HepG2 (cell line): ENCODE measurements around the gene DPH7. TPM values are rescaled to one million over a fixed set of nuclear protein-coding genes. Genes with fewer than 3 reads are reported as not detected.

Experiments
- AHDC1 ChIP-seq: sonication (generic); formaldehyde crosslinking; IDR thresholded peaks from 2 replicates; pipeline ENCODE4 v1.5.1; 2020; ENCODE audit warnings: mild to moderate bottlenecking, missing genetic modification reagents, borderline replicate concordance
- CCAR2 ChIP-seq: fragments of 200-400 bp; formaldehyde crosslinking; optimal IDR thresholded peaks from 2 replicates; pipeline ENCODE3; 2018; ENCODE audit warnings: low read depth, mild to moderate bottlenecking, low read length, moderate library complexity
- HOXA5 ChIP-seq: sonication (generic); formaldehyde crosslinking; IDR thresholded peaks from 2 replicates; pipeline ENCODE4 v1.4.0; 2020; ENCODE audit warnings: missing genetic modification reagents
- KDM3A ChIP-seq: IDR thresholded peaks from 2 replicates; pipeline ENCODE4 v1.6.1; 2018; ENCODE audit warnings: low read depth, missing compliant biosample characterization
- NFE2 ChIP-seq: sonication (generic); formaldehyde crosslinking; IDR thresholded peaks from 2 replicates; pipeline ENCODE4 v1.4.0; 2020; ENCODE audit warnings: missing genetic modification reagents
- NFRKB ChIP-seq: fragments of 450-650 bp; IDR thresholded peaks from 2 replicates; pipeline ENCODE4 v1.6.1; 2017
- PHF8 ChIP-seq: sonication (generic); formaldehyde crosslinking; IDR thresholded peaks from 2 replicates; pipeline ENCODE4 v1.5.0; 2020; ENCODE audit warnings: missing genetic modification reagents
- REST ChIP-seq, 2 experiments: IDR thresholded peaks; 2 replicates each; pipeline ENCODE4 v1.6.1; 2011 to 2012; ENCODE audit warnings: low read length in 2 of 2, borderline replicate concordance in 1 of 2, low read depth in 1 of 2, mild to moderate bottlenecking in 1 of 2, moderate library complexity in 1 of 2
- TCF12 ChIP-seq, 2 experiments: fragments of 450-650 bp in 1 of 2; sonication (generic) in 1 of 2; formaldehyde crosslinking in 1 of 2; IDR thresholded peaks; 2 replicates each; pipeline versions ENCODE4 v1.6.1 to v1.8.0; 2017 to 2022; ENCODE audit warnings: antibody characterized with exemption in 1 of 2, mild to moderate bottlenecking in 1 of 2, missing genetic modification reagents in 1 of 2, moderate library complexity in 1 of 2
- TCF7L2 ChIP-seq: IDR thresholded peaks from 2 replicates; pipeline ENCODE4 v1.6.1; 2011; ENCODE audit warnings: mild to moderate bottlenecking, low read depth, low read length, moderate library complexity
- TEAD2 ChIP-seq: sonication (generic); formaldehyde crosslinking; IDR thresholded peaks from 2 replicates; pipeline ENCODE4 v1.9.0; 2021; ENCODE audit warnings: missing genetic modification reagents
- TFDP2 ChIP-seq: sonication (generic); formaldehyde crosslinking; IDR thresholded peaks from 2 replicates; pipeline ENCODE4 v1.4.0; 2020; ENCODE audit warnings: missing genetic modification reagents
- ZNF567 ChIP-seq: sonication (generic); formaldehyde crosslinking; IDR thresholded peaks from 2 replicates; pipeline ENCODE4 v1.8.1; 2023; ENCODE audit warnings: mild to moderate bottlenecking, missing genetic modification reagents, borderline replicate concordance
- ZNF672 ChIP-seq: sonication (generic); formaldehyde crosslinking; IDR thresholded peaks from 2 replicates; pipeline ENCODE4 v1.8.1; 2022; ENCODE audit warnings: missing genetic modification reagents
- ZNF691 ChIP-seq: sonication (generic); formaldehyde crosslinking; IDR thresholded peaks from 2 replicates; pipeline ENCODE4 v1.4.0; 2020; ENCODE audit warnings: missing genetic modification reagents, low read depth, mild to moderate bottlenecking, borderline replicate concordance
- ZNF83 ChIP-seq: sonication (generic); formaldehyde crosslinking; IDR thresholded peaks from 2 replicates; pipeline ENCODE4 v1.4.0; 2020; ENCODE audit warnings: missing genetic modification reagents, mild to moderate bottlenecking, borderline replicate concordance
- polyA plus RNA-seq, 8 experiments: library from polyadenylated mRNA; depleted of rRNA in 3 of 8; stranded (reverse) in 7 of 8; unstranded in 1 of 8; fragments of >200 nt; fragmentation: Illumina TruSeq in 4 of 8; extraction: Trizol in 4 of 8; gene quantifications; 2 replicates each; pipeline versions ENCODE4 v1.2.1 to v1.2.3, GENCODE V29; 2011 to 2016; ENCODE audit warnings: low read depth in 4 of 8, missing spikeins in 1 of 8, mixed read lengths in 1 of 8; ENCODE audit not compliant: insufficient read depth in 1 of 8
- total RNA-seq, 5 experiments: library from RNA; depleted of rRNA; stranded (reverse); fragments of >200 nt; fragmentation: Illumina TruSeq; extraction: Trizol; gene quantifications; 2 replicates each; pipeline ENCODE4 v1.2.3, GENCODE V29; 2016; ENCODE audit warnings: low read depth in 1 of 5

The DPH7 gene
- total and polyA plus RNA-seq, 2 of the 13 experiments (the other 11 are each of a cell fraction or from before 2014, with no cell fraction given): 27.6 to 31.6 TPM

GRCh38 chr9:137618105-137619067 is 39.7 kb upstream of the DPH7 start, which contains the start of gene EHMT1 (continued):
- TF ChIP-seq ZNF691 (CRISPR knock-in tag): peak; percentile 24; the same call in 1 of the 2 replicates
- no peak for TF ChIP-seq TEAD2 (CRISPR knock-in tag)
- 0 out of 2 replicates have a peak, but pooled peaks have one; percentile 55 for TF ChIP-seq ZNF83 (CRISPR knock-in tag)
- TF ChIP-seq TCF7L2: no peak
- peak; percentile 27; the same call in 1 of the 2 replicates for TF ChIP-seq TFDP2 (CRISPR knock-in tag)
- TF ChIP-seq TCF12 (IDR thresholded peaks at IDR 0.05): no peak
- TF ChIP-seq TCF12 (CRISPR knock-in tag; IDR thresholded peaks at IDR 0.05): no peak
- TF ChIP-seq KDM3A (CRISPR knock-in tag): peak; percentile 60; the same call in 1 of the 2 replicates
- TF ChIP-seq CCAR2: no peak
- no peak for TF ChIP-seq NFRKB
- TF ChIP-seq ZNF567 (CRISPR knock-in tag): no peak
- 0 out of 4 replicates have a peak, but pooled peaks of 1 of the 2 experiments have one; percentile 5 for TF ChIP-seq REST (IDR thresholded peaks at IDR 0.05; ENCODE audit: borderline replicate concordance in 1 of 2, low read depth in 1 of 2, low read length in 2 of 2)
- 0 out of 2 replicates have a peak, but pooled peaks have one; percentile 52 for TF ChIP-seq HOXA5 (CRISPR knock-in tag)
- TF ChIP-seq ZNF672 (CRISPR knock-in tag): no peak
- peak; percentile 91 for TF ChIP-seq PHF8
- 0 out of 2 replicates have a peak, but pooled peaks have one; percentile 16 for TF ChIP-seq AHDC1 (CRISPR knock-in tag)
- TF ChIP-seq NFE2 (CRISPR knock-in tag): no peak
